ENCODE data around the gene PSME3. TPM values are rescaled to one million over a fixed set of nuclear protein-coding genes. Genes with fewer than 3 reads are reported as not detected.

The PSME3 gene
- polyA plus RNA-seq, 1 donor from 2014 or later = 56.6 TPM

Small RNA genes lying within 50 kb of the gene (small RNA-seq; reads per million reads assigned to genes)
- gene MIR6781 (0 to 0.33 (median 0) reads per million in 3 experiments), gene RNU6-287P (0 reads per million in 3 experiments)

Other genes starting within 250 kb of the PSME3 start
- 30.1 and 34.6 TPM in 2 replicates for gene RETREG3, start 224.0 kb upstream of the PSME3 start, polyA plus RNA-seq
- 14.2 and 22.3 TPM in 2 replicates for gene TUBG1, start 223.7 kb upstream of the PSME3 start, polyA plus RNA-seq
- 24.9 and 28.9 TPM in 2 replicates for gene TUBG2, start 174.1 kb upstream of the PSME3 start, polyA plus RNA-seq
- gene PLEKHH3, start 156.4 kb upstream of the PSME3 start, polyA plus RNA-seq = 18.4 and 20.2 TPM in 2 replicates
- 3.1 and 5.1 TPM in 2 replicates for gene CCR10, start 151.6 kb upstream of the PSME3 start, polyA plus RNA-seq
- 21.9 and 23.9 TPM in 2 replicates for gene CNTNAP1, start 150.9 kb upstream of the PSME3 start, polyA plus RNA-seq
- 52.5 and 68.3 TPM in 2 replicates for gene EZH1, start 88.4 kb upstream of the PSME3 start, polyA plus RNA-seq
- gene RAMP2, start 72.2 kb upstream of the PSME3 start, polyA plus RNA-seq = 0.96 and 2.1 TPM in 2 replicates
- gene VPS25, start 59.9 kb upstream of the PSME3 start, polyA plus RNA-seq = 128 and 133 TPM in 2 replicates
- gene WNK4, start 52.8 kb upstream of the PSME3 start, polyA plus RNA-seq = 0.10 TPM in 1 of 2 replicates, not detected in the other
- gene COA3, start 34.7 kb upstream of the PSME3 start, polyA plus RNA-seq = 222 and 234 TPM in 2 replicates
- gene CNTD1, start 34.5 kb upstream of the PSME3 start, polyA plus RNA-seq = 0.21 and 1.2 TPM in 2 replicates
- gene BECN1, start 9.1 kb upstream of the PSME3 start, polyA plus RNA-seq = 74.7 and 87.7 TPM in 2 replicates
- gene AOC2, start 11.2 kb downstream of the PSME3 start, polyA plus RNA-seq = 1.8 and 2.8 TPM in 2 replicates
- 0.35 and 0.54 TPM in 2 replicates for gene AOC3, start 17.8 kb downstream of the PSME3 start, polyA plus RNA-seq
- not detected in 2 replicates for gene G6PC1, start 67.4 kb downstream of the PSME3 start, polyA plus RNA-seq
- 52.0 and 64.2 TPM in 2 replicates for gene AARSD1, start 131.1 kb downstream of the PSME3 start, polyA plus RNA-seq
- 5.8 and 7.8 TPM in 2 replicates for gene PTGES3L, start 146.7 kb downstream of the PSME3 start, polyA plus RNA-seq
- gene RUNDC1, start 147.2 kb downstream of the PSME3 start, polyA plus RNA-seq = 15.1 and 16.3 TPM in 2 replicates
- gene RPL27, start 165.0 kb downstream of the PSME3 start, polyA plus RNA-seq = 1,167 and 1,178 TPM in 2 replicates
- not detected in 2 replicates for gene IFI35, start 173.4 kb downstream of the PSME3 start, polyA plus RNA-seq
- gene VAT1, start 189.0 kb downstream of the PSME3 start, polyA plus RNA-seq = 151 and 193 TPM in 2 replicates
- 43.8 and 44.1 TPM in 2 replicates for gene RND2, start 191.8 kb downstream of the PSME3 start, polyA plus RNA-seq

Measured in neural cell (in vitro differentiated cells).